ENCODE data around the gene ITSN2.

- no peak for TF ChIP-seq CTCF (IDR thresholded peaks at IDR 0.05)
- no peak for TF ChIP-seq POLR2A (IDR thresholded peaks at IDR 0.05)
Measured at GRCh38 chr2:24273598-24273997, 86.7 kb downstream of the ITSN2 start.

Measured in body of pancreas (tissue), 4 donors.